Measurements from ENCODE around the gene PLEKHA6.

GRCh38 chr1:204377800-204378668, 18.3 kb upstream of the PLEKHA6 start:
- no peak for TF ChIP-seq CTCF (IDR thresholded peaks at IDR 0.05 in 8 of 11, conservative IDR thresholded peaks at IDR 0.05 in 3 of 11)
- no peak for TF ChIP-seq POLR2A (IDR thresholded peaks at IDR 0.05)
